ENCODE measurements around the gene TBC1D21.

DNA sequence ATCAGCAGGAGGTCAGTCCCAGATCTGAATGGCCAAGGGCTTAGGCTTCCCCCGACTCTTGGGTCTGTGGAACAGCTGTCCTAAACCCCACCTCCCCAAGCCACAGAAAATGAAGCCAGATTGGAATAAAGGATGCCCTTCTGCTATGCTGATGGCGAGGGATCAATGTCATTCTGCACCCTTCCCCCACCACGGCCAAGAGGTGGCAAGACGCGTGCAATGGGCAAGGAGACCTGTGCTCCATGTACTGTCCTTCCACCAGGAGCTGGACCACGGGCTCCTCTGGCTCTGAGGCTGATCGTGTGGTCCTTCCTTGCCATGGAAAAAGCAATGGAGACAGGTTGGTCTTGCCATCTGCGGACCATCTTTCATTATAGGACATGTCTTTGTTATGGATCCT lies 32.6 kb upstream of the TBC1D21 start:
- TF ChIP-seq CTCF (IDR thresholded peaks at IDR 0.05): no peak
- no peak for TF ChIP-seq POLR2A (IDR thresholded peaks at IDR 0.05)

All from right lobe of liver (tissue), 4 donors.